Measurements from ENCODE around the gene ZCCHC4.

The ZCCHC4 gene, protein sequence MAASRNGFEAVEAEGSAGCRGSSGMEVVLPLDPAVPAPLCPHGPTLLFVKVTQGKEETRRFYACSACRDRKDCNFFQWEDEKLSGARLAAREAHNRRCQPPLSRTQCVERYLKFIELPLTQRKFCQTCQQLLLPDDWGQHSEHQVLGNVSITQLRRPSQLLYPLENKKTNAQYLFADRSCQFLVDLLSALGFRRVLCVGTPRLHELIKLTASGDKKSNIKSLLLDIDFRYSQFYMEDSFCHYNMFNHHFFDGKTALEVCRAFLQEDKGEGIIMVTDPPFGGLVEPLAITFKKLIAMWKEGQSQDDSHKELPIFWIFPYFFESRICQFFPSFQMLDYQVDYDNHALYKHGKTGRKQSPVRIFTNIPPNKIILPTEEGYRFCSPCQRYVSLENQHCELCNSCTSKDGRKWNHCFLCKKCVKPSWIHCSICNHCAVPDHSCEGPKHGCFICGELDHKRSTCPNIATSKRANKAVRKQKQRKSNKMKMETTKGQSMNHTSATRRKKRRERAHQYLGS

DNA sequence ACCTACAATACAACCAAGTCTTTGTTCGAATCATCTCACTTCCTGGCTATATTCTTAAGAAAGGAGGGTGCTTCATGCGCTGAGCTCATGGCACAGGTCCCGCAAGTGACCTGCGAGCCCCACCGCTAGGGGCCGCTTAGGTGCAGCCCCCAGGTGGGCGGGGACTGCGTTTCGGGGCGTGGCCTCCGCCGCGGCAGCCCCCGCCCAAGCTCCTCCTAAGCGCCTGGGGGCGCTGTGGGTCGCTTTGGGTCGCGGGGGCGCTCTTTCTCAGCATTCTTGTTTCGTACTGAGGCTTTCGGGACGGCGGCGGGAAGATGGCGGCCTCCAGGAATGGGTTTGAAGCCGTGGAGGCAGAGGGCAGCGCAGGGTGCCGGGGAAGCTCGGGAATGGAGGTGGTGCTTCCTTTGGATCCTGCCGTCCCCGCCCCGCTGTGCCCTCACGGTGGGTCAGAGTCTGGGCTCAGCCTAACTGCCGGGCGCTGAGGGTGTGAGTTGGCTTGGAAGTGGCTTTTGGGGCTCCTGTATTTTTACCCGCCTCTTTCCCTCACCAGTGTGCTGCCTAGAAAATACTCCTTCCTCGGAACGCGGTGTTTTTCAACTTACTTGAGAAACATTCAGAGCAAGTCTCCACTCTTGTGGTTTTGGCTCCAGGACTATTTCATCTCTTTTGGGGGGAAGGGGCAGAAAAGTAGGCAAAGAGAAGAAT is at the start of gene ZCCHC4:
TSS of gene ZCCHC4 (plus strand) at position 279 of the 705 bp plus-strand sequence. CDS start at position 315, 36 bp downstream.
- Histone ChIP-seq H3K27ac (ENCODE audit: extremely low read depth, low read depth, low read length) (0 out of 2 replicates have a peak within 1 kb of the TSS, but pooled peaks have one; percentile 3), H3K36me3 (ENCODE audit: control insufficient read depth in 2 of 2, insufficient read depth in 1 of 2, low read length in 2 of 2) (peaks cover 6 to 25% of the 10 kb centered on the region in 2 experiments; a peak in 2 of 3 replicates), H3K4me3 (ENCODE audit: low read depth, low read length) (peak within 1 kb of the TSS; percentile 94), H3K9me3 (ENCODE audit: control insufficient read depth, insufficient read depth, low read depth, low read length) (no peaks in the 10 kb centered on the region), H3K4me1 (ENCODE audit: control insufficient read depth, insufficient read depth, low read length) (no peaks in the 10 kb centered on the region)
- ChIA-PET CTCF (interaction anchor here (0.6 to 2.3 kb wide), 32 partner anchors 9 to 204 kb away, joined by 3 to 25 read pairs (median 4); partner anchors contain the start of genes ANAPC4 and PI4K2B), POLR2A (interaction anchor here (0.7 to 1.5 kb wide), 6 partner anchors 29 to 153 kb away, joined by 3 to 7 read pairs (median 4); partner anchors contain the start of genes ANAPC4 and SEPSECS)
- TF ChIP-seq RBAK (tag by site-specific recombination; IDR thresholded peaks at IDR 0.05) (no peak), ZNF391 (tag by site-specific recombination; IDR thresholded peaks at IDR 0.05; ENCODE audit: borderline replicate concordance, low read depth) (peak; percentile 92; the same call in 1 of the 2 replicates), ZNF404 (tag by site-specific recombination; IDR thresholded peaks at IDR 0.05) (no peak), ZNF23 (tag by site-specific recombination; IDR thresholded peaks at IDR 0.05; ENCODE audit: borderline replicate concordance) (no peak), ZNF132 (tag by site-specific recombination; IDR thresholded peaks at IDR 0.05; ENCODE audit: borderline replicate concordance) (no peak), ZNF169 (tag by site-specific recombination; IDR thresholded peaks at IDR 0.05) (no peak), ZNF114 (tag by site-specific recombination; IDR thresholded peaks at IDR 0.05) (no peak), TCF7L2 (IDR thresholded peaks at IDR 0.05; ENCODE audit: borderline replicate concordance, low read depth, low read length) (no peak), ZBTB8A (tag by site-specific recombination; IDR thresholded peaks at IDR 0.05) (peak; percentile 73; the same call in 1 of the 2 replicates), IKZF3 (tag by site-specific recombination; IDR thresholded peaks at IDR 0.05) (peak; percentile 21; the same call in 1 of the 2 replicates), ZNF561 (tag by site-specific recombination; IDR thresholded peaks at IDR 0.05; ENCODE audit: borderline replicate concordance) (peak; percentile 76), ZNF335 (tag by site-specific recombination; conservative IDR thresholded peaks at IDR 0.05) (peak; percentile 59), ZNF610 (tag by site-specific recombination; IDR thresholded peaks at IDR 0.05; ENCODE audit: borderline replicate concordance) (peak; percentile 65; the same call in 1 of the 2 replicates), YY1 (tag by site-specific recombination; IDR thresholded peaks at IDR 0.05) (peak; percentile 97), ZBTB48 (tag by site-specific recombination; IDR thresholded peaks at IDR 0.05) (0 out of 2 replicates have a peak, but pooled peaks have one; percentile 25), KLF9 (tag by site-specific recombination; IDR thresholded peaks at IDR 0.05; ENCODE audit: low read depth) (peak; percentile 71; the same call in 1 of the 2 replicates), ZBTB1 (tag by site-specific recombination; IDR thresholded peaks at IDR 0.05) (no peak), GLI4 (tag by site-specific recombination; IDR thresholded peaks at IDR 0.05) (0 out of 2 replicates have a peak, but pooled peaks have one; percentile 62), ZNF600 (tag by site-specific recombination; IDR thresholded peaks at IDR 0.05) (peak; percentile 62; the same call in 1 of the 2 replicates), HOXC10 (CRISPR knock-in tag; IDR thresholded peaks at IDR 0.05) (no peak)
- TF ChIP-seq, protein P1, sequence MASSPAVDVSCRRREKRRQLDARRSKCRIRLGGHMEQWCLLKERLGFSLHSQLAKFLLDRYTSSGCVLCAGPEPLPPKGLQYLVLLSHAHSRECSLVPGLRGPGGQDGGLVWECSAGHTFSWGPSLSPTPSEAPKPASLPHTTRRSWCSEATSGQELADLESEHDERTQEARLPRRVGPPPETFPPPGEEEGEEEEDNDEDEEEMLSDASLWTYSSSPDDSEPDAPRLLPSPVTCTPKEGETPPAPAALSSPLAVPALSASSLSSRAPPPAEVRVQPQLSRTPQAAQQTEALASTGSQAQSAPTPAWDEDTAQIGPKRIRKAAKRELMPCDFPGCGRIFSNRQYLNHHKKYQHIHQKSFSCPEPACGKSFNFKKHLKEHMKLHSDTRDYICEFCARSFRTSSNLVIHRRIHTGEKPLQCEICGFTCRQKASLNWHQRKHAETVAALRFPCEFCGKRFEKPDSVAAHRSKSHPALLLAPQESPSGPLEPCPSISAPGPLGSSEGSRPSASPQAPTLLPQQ (tag by site-specific recombination; IDR thresholded peaks at IDR 0.05), result peak; percentile 67
- TF ChIP-seq, protein P2, sequence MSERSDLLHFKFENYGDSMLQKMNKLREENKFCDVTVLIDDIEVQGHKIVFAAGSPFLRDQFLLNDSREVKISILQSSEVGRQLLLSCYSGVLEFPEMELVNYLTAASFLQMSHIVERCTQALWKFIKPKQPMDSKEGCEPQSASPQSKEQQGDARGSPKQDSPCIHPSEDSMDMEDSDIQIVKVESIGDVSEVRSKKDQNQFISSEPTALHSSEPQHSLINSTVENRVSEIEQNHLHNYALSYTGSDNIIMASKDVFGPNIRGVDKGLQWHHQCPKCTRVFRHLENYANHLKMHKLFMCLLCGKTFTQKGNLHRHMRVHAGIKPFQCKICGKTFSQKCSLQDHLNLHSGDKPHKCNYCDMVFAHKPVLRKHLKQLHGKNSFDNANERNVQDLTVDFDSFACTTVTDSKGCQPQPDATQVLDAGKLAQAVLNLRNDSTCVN (tag by site-specific recombination; optimal IDR thresholded peaks at IDR 0.05), result peak; percentile 33
- TF ChIP-seq, protein P3, sequence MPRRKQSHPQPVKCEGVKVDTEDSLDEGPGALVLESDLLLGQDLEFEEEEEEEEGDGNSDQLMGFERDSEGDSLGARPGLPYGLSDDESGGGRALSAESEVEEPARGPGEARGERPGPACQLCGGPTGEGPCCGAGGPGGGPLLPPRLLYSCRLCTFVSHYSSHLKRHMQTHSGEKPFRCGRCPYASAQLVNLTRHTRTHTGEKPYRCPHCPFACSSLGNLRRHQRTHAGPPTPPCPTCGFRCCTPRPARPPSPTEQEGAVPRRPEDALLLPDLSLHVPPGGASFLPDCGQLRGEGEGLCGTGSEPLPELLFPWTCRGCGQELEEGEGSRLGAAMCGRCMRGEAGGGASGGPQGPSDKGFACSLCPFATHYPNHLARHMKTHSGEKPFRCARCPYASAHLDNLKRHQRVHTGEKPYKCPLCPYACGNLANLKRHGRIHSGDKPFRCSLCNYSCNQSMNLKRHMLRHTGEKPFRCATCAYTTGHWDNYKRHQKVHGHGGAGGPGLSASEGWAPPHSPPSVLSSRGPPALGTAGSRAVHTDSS (tag by site-specific recombination; IDR thresholded peaks at IDR 0.05), result peak; percentile 35; the same call in 1 of the 2 replicates
- TF ChIP-seq, protein P4, sequence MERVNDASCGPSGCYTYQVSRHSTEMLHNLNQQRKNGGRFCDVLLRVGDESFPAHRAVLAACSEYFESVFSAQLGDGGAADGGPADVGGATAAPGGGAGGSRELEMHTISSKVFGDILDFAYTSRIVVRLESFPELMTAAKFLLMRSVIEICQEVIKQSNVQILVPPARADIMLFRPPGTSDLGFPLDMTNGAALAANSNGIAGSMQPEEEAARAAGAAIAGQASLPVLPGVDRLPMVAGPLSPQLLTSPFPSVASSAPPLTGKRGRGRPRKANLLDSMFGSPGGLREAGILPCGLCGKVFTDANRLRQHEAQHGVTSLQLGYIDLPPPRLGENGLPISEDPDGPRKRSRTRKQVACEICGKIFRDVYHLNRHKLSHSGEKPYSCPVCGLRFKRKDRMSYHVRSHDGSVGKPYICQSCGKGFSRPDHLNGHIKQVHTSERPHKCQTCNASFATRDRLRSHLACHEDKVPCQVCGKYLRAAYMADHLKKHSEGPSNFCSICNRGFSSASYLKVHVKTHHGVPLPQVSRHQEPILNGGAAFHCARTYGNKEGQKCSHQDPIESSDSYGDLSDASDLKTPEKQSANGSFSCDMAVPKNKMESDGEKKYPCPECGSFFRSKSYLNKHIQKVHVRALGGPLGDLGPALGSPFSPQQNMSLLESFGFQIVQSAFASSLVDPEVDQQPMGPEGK (tag by site-specific recombination; IDR thresholded peaks at IDR 0.05), result peak; percentile 88
- TF ChIP-seq, protein P5, sequence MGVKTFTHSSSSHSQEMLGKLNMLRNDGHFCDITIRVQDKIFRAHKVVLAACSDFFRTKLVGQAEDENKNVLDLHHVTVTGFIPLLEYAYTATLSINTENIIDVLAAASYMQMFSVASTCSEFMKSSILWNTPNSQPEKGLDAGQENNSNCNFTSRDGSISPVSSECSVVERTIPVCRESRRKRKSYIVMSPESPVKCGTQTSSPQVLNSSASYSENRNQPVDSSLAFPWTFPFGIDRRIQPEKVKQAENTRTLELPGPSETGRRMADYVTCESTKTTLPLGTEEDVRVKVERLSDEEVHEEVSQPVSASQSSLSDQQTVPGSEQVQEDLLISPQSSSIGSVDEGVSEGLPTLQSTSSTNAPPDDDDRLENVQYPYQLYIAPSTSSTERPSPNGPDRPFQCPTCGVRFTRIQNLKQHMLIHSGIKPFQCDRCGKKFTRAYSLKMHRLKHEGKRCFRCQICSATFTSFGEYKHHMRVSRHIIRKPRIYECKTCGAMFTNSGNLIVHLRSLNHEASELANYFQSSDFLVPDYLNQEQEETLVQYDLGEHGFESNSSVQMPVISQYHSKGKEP (tag by site-specific recombination; IDR thresholded peaks at IDR 0.05), result peak; percentile 79
- TF ChIP-seq, protein P6, sequence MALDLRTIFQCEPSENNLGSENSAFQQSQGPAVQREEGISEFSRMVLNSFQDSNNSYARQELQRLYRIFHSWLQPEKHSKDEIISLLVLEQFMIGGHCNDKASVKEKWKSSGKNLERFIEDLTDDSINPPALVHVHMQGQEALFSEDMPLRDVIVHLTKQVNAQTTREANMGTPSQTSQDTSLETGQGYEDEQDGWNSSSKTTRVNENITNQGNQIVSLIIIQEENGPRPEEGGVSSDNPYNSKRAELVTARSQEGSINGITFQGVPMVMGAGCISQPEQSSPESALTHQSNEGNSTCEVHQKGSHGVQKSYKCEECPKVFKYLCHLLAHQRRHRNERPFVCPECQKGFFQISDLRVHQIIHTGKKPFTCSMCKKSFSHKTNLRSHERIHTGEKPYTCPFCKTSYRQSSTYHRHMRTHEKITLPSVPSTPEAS (tag by site-specific recombination; IDR thresholded peaks at IDR 0.05), result no peak
